ENCODE results near the gene PRSS12. TPM values are rescaled to one million over a fixed set of nuclear protein-coding genes. Genes with fewer than 3 reads are reported as not detected.

Gene PRSS12
- polyA plus RNA-seq, 2 donors = 1.3 to 4.1 TPM

DNA sequence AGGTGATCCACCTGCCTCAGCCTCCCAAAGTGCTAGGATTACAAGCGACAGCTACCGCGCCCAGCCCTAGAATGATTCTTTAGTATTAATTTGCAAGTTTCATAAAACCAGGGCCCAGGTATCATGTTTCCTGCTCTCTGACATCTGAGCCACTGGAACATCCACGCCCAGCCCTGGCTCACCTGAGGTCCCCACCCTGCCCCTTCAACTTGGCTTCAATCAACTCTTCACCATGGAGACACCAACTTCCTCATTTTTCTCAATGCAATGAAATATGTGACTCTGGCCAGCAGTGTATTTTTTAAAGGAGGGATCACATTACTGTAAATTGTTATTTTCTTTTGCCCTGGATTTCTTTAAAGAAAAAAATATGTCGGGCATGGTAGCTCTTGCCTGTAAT, 3.9 kb downstream of the PRSS12 start:
- no peaks in the 10 kb centered on the region for H3K4me1 ChIP-seq (ENCODE audit: control insufficient read depth in 2 of 2, insufficient read depth in 2 of 2, low read length in 1 of 2)
- no peak overlapping the region for H3K4me3 ChIP-seq (ENCODE audit: low read depth in 1 of 2, low read length in 2 of 2)
- H3K27ac ChIP-seq (ENCODE audit: low read depth in 2 of 2, low read length in 1 of 2) = peak overlapping the region in 1 of 2 donors; percentile 31
- peaks cover 0 to 3% of the 10 kb centered on the region in 2 donors for H3K27me3 ChIP-seq (ENCODE audit: control insufficient read depth in 1 of 2, insufficient read depth in 2 of 2, low read length in 2 of 2)
- 72 to 75% methylated on average over 5 of the region's 5 CpGs for WGBS, 2 donors
- no peaks in the 10 kb centered on the region for H3K9me3 ChIP-seq (ENCODE audit: control insufficient read depth in 2 of 2, insufficient read depth in 1 of 2, low read depth in 1 of 2, low read length in 1 of 2)
- no peaks in the 10 kb centered on the region for H3K36me3 ChIP-seq (ENCODE audit: control insufficient read depth in 2 of 2, insufficient read depth in 2 of 2, low read length in 1 of 2)

DNA sequence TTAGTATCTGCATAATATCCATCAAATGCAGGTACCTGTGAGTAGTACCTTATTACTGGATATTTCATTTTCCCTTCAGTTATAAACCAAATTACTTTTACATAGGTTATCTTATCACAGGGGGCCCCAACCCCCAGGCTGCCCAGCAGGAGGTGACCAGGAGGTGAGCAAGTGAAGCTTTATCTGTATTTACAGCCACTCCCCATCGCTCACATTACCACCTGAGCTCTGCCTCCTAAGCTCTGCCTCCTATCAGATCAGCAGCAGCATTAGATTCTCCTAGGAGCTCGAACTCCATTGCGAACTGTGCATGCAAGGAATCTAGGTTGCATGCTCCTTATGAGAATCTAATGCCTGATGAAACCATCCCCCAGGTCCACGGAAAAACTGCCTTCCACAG, 6.3 kb downstream of the PRSS12 start:
- Histone ChIP-seq H3K27ac (ENCODE audit: low read depth in 2 of 2, low read length in 1 of 2) (no peak overlapping the region), H3K4me1 (ENCODE audit: control insufficient read depth in 2 of 2, insufficient read depth in 2 of 2, low read length in 1 of 2) (no peaks in the 10 kb centered on the region), H3K9me3 (ENCODE audit: control insufficient read depth in 2 of 2, insufficient read depth in 1 of 2, low read depth in 1 of 2, low read length in 1 of 2) (no peaks in the 10 kb centered on the region), H3K27me3 (ENCODE audit: control insufficient read depth in 1 of 2, insufficient read depth in 2 of 2, low read length in 2 of 2) (no peaks in the 10 kb centered on the region), H3K36me3 (ENCODE audit: control insufficient read depth in 2 of 2, insufficient read depth in 2 of 2, low read length in 1 of 2) (no peaks in the 10 kb centered on the region), H3K4me3 (ENCODE audit: low read depth in 1 of 2, low read length in 2 of 2) (no peak overlapping the region)
- WGBS, 2 donors = 81 to 90% methylated on average over 4 of the region's 4 CpGs

DNA sequence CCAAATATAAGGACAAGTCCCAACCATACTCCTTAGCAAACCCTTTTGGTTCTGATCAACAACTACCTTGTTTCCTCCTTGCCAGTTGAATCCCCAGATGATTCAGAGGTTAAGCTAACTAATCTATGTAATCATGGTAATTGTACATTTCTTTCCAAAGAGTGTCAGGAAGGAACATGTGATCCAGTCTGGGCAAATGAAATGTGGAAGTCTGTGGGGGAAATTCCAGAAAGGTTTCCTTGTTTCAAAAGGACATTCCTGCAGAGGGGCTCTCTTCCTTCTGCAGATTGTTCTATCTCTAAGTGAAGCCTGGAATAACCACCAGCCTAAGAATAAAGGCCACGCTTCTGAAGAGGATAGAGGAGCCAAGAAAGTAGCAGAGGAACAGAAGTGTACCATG, 7.0 kb downstream of the PRSS12 start:
- Histone ChIP-seq H3K27ac (ENCODE audit: low read depth in 2 of 2, low read length in 1 of 2) (peak overlapping the region in 1 of 2 donors; percentile 51), H3K36me3 (ENCODE audit: control insufficient read depth in 2 of 2, insufficient read depth in 2 of 2, low read length in 1 of 2) (no peaks in the 10 kb centered on the region), H3K27me3 (ENCODE audit: control insufficient read depth in 1 of 2, insufficient read depth in 2 of 2, low read length in 2 of 2) (no peaks in the 10 kb centered on the region), H3K4me1 (ENCODE audit: control insufficient read depth in 2 of 2, insufficient read depth in 2 of 2, low read length in 1 of 2) (no peaks in the 10 kb centered on the region), H3K4me3 (ENCODE audit: low read depth in 1 of 2, low read length in 2 of 2) (no peak overlapping the region), H3K9me3 (ENCODE audit: control insufficient read depth in 2 of 2, insufficient read depth in 1 of 2, low read depth in 1 of 2, low read length in 1 of 2) (no peaks in the 10 kb centered on the region)
- WGBS, 2 donors = 68 to 79% methylated on average over 1 of the region's 1 CpG

DNA sequence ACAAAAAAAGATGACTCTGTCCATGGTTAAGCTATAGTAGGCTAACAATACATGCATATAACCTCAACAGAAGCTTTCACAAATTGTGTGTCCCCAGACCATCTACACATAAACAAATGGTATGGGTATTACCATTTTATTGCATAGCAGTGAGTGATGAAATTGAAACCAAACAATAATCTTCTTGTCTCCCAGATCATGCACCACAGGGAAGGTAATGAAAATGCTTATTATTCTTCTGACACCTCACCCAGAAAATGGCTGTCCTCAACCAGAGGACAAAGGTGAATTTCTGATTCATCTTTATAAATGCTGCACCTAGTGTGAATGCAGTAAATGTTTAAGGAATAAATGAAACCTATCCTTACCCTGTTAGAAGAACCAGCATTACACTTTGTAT, 8.0 kb downstream of the PRSS12 start:
- no peak overlapping the region for H3K27ac ChIP-seq (ENCODE audit: low read depth in 2 of 2, low read length in 1 of 2)

DNA sequence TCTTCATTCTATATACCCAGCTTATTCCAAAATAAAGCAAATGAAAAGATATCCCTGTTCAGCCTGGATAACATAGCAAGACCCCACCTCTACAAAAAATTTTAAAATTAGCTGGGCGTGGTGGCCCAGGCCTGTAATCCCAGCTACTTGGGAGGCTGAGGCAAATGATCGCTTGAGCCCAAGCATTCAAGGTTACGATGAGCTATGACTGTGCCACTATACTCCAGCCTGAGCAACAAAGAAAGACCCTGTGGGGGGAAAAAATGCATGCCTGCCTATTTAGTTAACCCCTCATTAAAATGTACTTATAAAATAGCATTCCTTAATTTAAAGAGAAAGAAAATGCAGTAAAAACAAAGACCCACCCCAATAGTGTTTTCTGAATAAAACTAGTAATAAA, 9.3 kb downstream of the PRSS12 start:
- H3K36me3 ChIP-seq (ENCODE audit: control insufficient read depth in 2 of 2, insufficient read depth in 2 of 2, low read length in 1 of 2) = no peaks in the 10 kb centered on the region
- H3K4me1 ChIP-seq (ENCODE audit: control insufficient read depth in 2 of 2, insufficient read depth in 2 of 2, low read length in 1 of 2) = no peaks in the 10 kb centered on the region
- no peak overlapping the region for H3K27ac ChIP-seq (ENCODE audit: low read depth in 2 of 2, low read length in 1 of 2)
- H3K9me3 ChIP-seq (ENCODE audit: control insufficient read depth in 2 of 2, insufficient read depth in 1 of 2, low read depth in 1 of 2, low read length in 1 of 2) = no peaks in the 10 kb centered on the region
- H3K4me3 ChIP-seq (ENCODE audit: low read depth in 1 of 2, low read length in 2 of 2) = no peak overlapping the region
- H3K27me3 ChIP-seq (ENCODE audit: control insufficient read depth in 1 of 2, insufficient read depth in 2 of 2, low read length in 2 of 2) = no peaks in the 10 kb centered on the region
- WGBS, 2 donors = 94 to 95% methylated on average over 3 of the region's 3 CpGs

More for the DNA sequence above, 8.0 kb downstream of the PRSS12 start:
- Histone ChIP-seq H3K4me3 (ENCODE audit: low read depth in 1 of 2, low read length in 2 of 2) (no peak overlapping the region), H3K4me1 (ENCODE audit: control insufficient read depth in 2 of 2, insufficient read depth in 2 of 2, low read length in 1 of 2) (no peaks in the 10 kb centered on the region), H3K9me3 (ENCODE audit: control insufficient read depth in 2 of 2, insufficient read depth in 1 of 2, low read depth in 1 of 2, low read length in 1 of 2) (no peaks in the 10 kb centered on the region), H3K36me3 (ENCODE audit: control insufficient read depth in 2 of 2, insufficient read depth in 2 of 2, low read length in 1 of 2) (no peaks in the 10 kb centered on the region), H3K27me3 (ENCODE audit: control insufficient read depth in 1 of 2, insufficient read depth in 2 of 2, low read length in 2 of 2) (no peaks in the 10 kb centered on the region)

DNA sequence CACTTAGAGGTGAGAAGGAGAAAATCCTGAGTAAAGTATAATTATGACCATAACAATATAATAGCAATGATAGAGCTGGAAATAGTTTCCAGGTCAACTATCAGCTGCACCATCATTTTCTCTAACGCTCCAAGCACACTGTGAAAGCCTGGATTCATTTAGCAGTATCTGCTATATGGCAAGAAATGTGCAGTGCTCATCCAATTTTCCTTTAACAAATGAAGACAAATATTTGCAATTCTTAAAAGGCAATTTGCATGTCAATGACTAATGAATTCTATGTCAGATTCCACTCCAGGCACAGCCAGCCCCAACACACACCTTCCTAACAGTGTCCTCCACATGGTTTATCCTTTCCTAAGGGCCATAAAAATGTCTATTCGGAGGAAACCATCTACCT, 12.7 kb downstream of the PRSS12 start:
- H3K36me3 ChIP-seq (ENCODE audit: control insufficient read depth in 2 of 2, insufficient read depth in 2 of 2, low read length in 1 of 2) = no peaks in the 10 kb centered on the region
- WGBS, 2 donors = 80 to 85% methylated on average over 2 of the region's 2 CpGs
- no peak overlapping the region for H3K4me3 ChIP-seq (ENCODE audit: low read depth in 1 of 2, low read length in 2 of 2)
- H3K27ac ChIP-seq (ENCODE audit: low read depth in 2 of 2, low read length in 1 of 2) = no peak overlapping the region
- no peaks in the 10 kb centered on the region for H3K27me3 ChIP-seq (ENCODE audit: control insufficient read depth in 1 of 2, insufficient read depth in 2 of 2, low read length in 2 of 2)
- H3K9me3 ChIP-seq (ENCODE audit: control insufficient read depth in 2 of 2, insufficient read depth in 1 of 2, low read depth in 1 of 2, low read length in 1 of 2) = no peaks in the 10 kb centered on the region
- no peaks in the 10 kb centered on the region for H3K4me1 ChIP-seq (ENCODE audit: control insufficient read depth in 2 of 2, insufficient read depth in 2 of 2, low read length in 1 of 2)

DNA sequence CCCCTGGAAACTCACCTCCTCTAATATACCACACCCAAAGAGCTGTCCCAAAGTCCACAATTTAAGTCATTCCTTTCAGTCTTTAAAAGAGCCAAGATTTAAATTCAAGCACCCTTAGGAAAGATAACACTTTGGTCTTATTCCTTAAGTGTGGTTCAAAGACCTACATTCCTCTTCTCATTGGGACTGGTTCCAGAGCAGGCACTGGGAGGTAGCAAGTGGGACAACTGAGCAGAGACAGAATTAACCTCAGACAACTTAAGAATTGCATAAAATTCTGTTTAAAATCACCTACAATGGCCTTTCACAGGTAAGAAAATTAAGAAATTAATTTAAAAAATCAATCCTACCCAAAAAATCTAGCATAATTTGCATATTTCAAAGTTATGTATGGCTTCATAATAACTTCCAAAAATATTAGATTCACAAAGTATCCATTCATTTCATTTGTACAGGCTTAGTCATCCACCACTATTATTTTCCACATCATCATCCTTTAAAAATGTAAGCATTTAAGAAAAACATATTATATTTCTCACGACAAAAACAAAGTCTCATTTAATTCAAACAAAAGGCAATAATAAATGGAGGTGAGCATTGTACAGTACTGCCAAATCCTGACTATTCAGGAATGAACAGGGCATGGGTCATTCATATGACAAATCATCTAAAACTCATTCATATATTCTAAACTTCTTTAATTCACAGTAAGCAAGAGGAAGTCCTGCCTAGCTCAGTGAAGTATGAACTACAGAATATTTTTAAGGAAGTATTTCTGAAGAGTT, 13.6 kb downstream of the PRSS12 start:
- Histone ChIP-seq H3K4me3 (ENCODE audit: low read depth in 1 of 2, low read length in 2 of 2) (no peak overlapping the region), H3K27me3 (ENCODE audit: control insufficient read depth in 1 of 2, insufficient read depth in 2 of 2, low read length in 2 of 2) (no peaks in the 10 kb centered on the region), H3K27ac (ENCODE audit: low read depth in 2 of 2, low read length in 1 of 2) (no peak overlapping the region), H3K36me3 (ENCODE audit: control insufficient read depth in 2 of 2, insufficient read depth in 2 of 2, low read length in 1 of 2) (no peaks in the 10 kb centered on the region), H3K4me1 (ENCODE audit: control insufficient read depth in 2 of 2, insufficient read depth in 2 of 2, low read length in 1 of 2) (no peaks in the 10 kb centered on the region), H3K9me3 (ENCODE audit: control insufficient read depth in 2 of 2, insufficient read depth in 1 of 2, low read depth in 1 of 2, low read length in 1 of 2) (no peaks in the 10 kb centered on the region)
- WGBS, 2 donors = 38 to 58% methylated on average over 1 of the region's 1 CpG

DNA sequence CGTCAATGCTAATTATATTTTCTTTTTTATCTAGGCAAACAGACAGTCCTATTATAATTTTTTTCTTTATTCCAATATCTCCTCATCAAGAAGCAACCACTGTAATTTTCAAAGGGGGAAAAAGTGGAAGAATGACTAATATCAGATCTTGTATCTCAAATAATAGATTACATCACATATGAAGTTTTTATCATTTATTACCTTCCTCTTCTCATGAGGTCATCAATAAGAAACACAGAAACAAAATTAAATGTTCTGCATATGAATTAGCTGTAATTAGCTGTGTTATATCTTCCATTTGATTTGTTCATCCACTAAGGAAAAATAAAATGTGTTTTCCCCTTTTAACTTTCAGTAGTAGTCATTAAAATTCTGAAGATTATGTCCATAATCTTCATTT, 14.3 kb downstream of the PRSS12 start:
- H3K4me3 ChIP-seq (ENCODE audit: low read depth in 1 of 2, low read length in 2 of 2) = no peak overlapping the region
- no peak overlapping the region for H3K27ac ChIP-seq (ENCODE audit: low read depth in 2 of 2, low read length in 1 of 2)
- H3K27me3 ChIP-seq (ENCODE audit: control insufficient read depth in 1 of 2, insufficient read depth in 2 of 2, low read length in 2 of 2) = no peaks in the 10 kb centered on the region
- H3K4me1 ChIP-seq (ENCODE audit: control insufficient read depth in 2 of 2, insufficient read depth in 2 of 2, low read length in 1 of 2) = no peaks in the 10 kb centered on the region
- 83 to 100% methylated on average over 1 of the region's 1 CpG for WGBS, 2 donors
- no peaks in the 10 kb centered on the region for H3K9me3 ChIP-seq (ENCODE audit: control insufficient read depth in 2 of 2, insufficient read depth in 1 of 2, low read depth in 1 of 2, low read length in 1 of 2)
- H3K36me3 ChIP-seq (ENCODE audit: control insufficient read depth in 2 of 2, insufficient read depth in 2 of 2, low read length in 1 of 2) = no peaks in the 10 kb centered on the region

DNA sequence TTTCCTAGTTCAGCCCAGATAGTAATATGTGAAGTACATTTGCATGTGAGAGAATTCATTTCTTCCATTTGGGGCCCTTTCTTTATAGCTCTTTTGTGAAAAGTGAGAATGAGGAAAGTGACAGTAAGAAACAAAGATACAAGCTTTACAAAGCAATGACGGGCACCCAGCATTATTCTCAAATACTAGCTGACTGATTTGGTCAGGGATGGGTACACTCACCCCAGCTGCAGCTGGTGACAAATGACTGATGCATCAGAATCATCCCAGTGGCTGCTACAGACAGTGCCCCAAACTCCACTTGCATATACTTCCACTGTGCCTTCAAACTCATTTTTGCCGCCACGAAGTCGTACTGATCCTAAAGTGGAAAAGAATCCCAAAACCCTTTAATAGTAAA, 14.8 kb downstream of the PRSS12 start:
- Histone ChIP-seq H3K36me3 (ENCODE audit: control insufficient read depth in 2 of 2, insufficient read depth in 2 of 2, low read length in 1 of 2) (no peaks in the 10 kb centered on the region), H3K27me3 (ENCODE audit: control insufficient read depth in 1 of 2, insufficient read depth in 2 of 2, low read length in 2 of 2) (no peaks in the 10 kb centered on the region), H3K4me1 (ENCODE audit: control insufficient read depth in 2 of 2, insufficient read depth in 2 of 2, low read length in 1 of 2) (no peaks in the 10 kb centered on the region), H3K27ac (ENCODE audit: low read depth in 2 of 2, low read length in 1 of 2) (no peak overlapping the region), H3K4me3 (ENCODE audit: low read depth in 1 of 2, low read length in 2 of 2) (no peak overlapping the region), H3K9me3 (ENCODE audit: control insufficient read depth in 2 of 2, insufficient read depth in 1 of 2, low read depth in 1 of 2, low read length in 1 of 2) (no peaks in the 10 kb centered on the region)
- WGBS, 2 donors = 93 to 96% methylated on average over 4 of the region's 4 CpGs

DNA sequence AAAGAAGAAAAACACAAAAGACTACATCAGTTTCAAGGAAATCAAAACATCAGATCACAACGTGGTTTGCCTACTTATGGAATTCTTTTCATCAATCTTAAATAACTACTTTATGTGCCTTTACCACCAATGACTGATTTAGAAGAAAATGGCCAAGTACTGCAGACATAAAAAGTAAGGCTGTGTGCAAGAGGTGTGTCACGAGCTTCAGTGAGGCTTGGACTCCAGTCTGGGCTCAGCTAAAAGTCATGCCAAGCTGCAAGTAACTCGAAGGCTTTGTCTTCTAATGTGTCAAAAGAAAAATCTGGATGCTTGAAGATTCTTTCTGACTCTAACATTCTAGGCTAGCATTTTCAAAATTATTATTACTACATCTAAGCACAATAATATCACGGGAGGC, 17.0 kb downstream of the PRSS12 start:
- Histone ChIP-seq H3K36me3 (ENCODE audit: control insufficient read depth in 2 of 2, insufficient read depth in 2 of 2, low read length in 1 of 2) (no peaks in the 10 kb centered on the region), H3K27ac (ENCODE audit: low read depth in 2 of 2, low read length in 1 of 2) (no peak overlapping the region), H3K4me1 (ENCODE audit: control insufficient read depth in 2 of 2, insufficient read depth in 2 of 2, low read length in 1 of 2) (no peaks in the 10 kb centered on the region), H3K27me3 (ENCODE audit: control insufficient read depth in 1 of 2, insufficient read depth in 2 of 2, low read length in 2 of 2) (no peaks in the 10 kb centered on the region), H3K9me3 (ENCODE audit: control insufficient read depth in 2 of 2, insufficient read depth in 1 of 2, low read depth in 1 of 2, low read length in 1 of 2) (no peaks in the 10 kb centered on the region), H3K4me3 (ENCODE audit: low read depth in 1 of 2, low read length in 2 of 2) (no peak overlapping the region)
- WGBS, 2 donors = 72 to 78% methylated on average over 4 of the region's 4 CpGs

Data from esophagus (tissue), 2 donors.